ENCODE measurements around the gene NRGN. TPM values are rescaled to one million over a fixed set of nuclear protein-coding genes. Genes with fewer than 3 reads are reported as not detected.

NRGN gene
- total RNA-seq, 1 experiment from 2014 or later: 2.9 TPM

- no peak for TF ChIP-seq NR2C2 (CRISPR knock-in tag; IDR thresholded peaks at IDR 0.05)
Observed at GRCh38 chr11:124700028-124700427, 39.7 kb upstream of the NRGN start (continued).

GRCh38 chr11:124707829-124708228 is 31.9 kb upstream of the NRGN start:
- peaks cover 19% of the 10 kb centered on the region for H3K9me3 Mint-ChIP-seq
- ATAC-seq (no peak), DNase-seq (ENCODE audit: low spot score) (no peak)
- CTCF ChIA-PET: interaction anchor here (0.8 to 1.0 kb wide), 2 partner anchors 39 kb away, joined by 3 to 4 read pairs; no protein-coding TSS in a partner anchor
- peaks cover 16% of the 10 kb centered on the region for H3K27me3 Mint-ChIP-seq (ENCODE audit: low read depth)
- no peak overlapping the region for H3K27ac Mint-ChIP-seq
- no peaks in the 10 kb centered on the region for H3K4me1 Mint-ChIP-seq
- H3K4me3 Mint-ChIP-seq: no peak overlapping the region
- POLR2A ChIA-PET: no interaction called here
- peaks cover 8% of the 10 kb centered on the region; the same call in 1 of the 2 replicates for H3K36me3 Mint-ChIP-seq
- TF ChIP-seq GABPB1 (CRISPR knock-in tag; IDR thresholded peaks at IDR 0.05): no peak
- TF ChIP-seq ZNF317 (CRISPR knock-in tag; IDR thresholded peaks at IDR 0.05; ENCODE audit: borderline replicate concordance, low read depth): no peak
- TF ChIP-seq ZBTB43 (CRISPR knock-in tag; IDR thresholded peaks at IDR 0.05): no peak
- TF ChIP-seq FOXP1 (CRISPR knock-in tag; IDR thresholded peaks at IDR 0.05; ENCODE audit: borderline replicate concordance): no peak
- no peak for TF ChIP-seq IRF2 (CRISPR knock-in tag; IDR thresholded peaks at IDR 0.05; ENCODE audit: borderline replicate concordance, low read depth)
- TF ChIP-seq EMX1 (CRISPR knock-in tag; IDR thresholded peaks at IDR 0.05): no peak
- no peak for TF ChIP-seq NFE2L1 (CRISPR knock-in tag; IDR thresholded peaks at IDR 0.05)
- no peak for TF ChIP-seq CREM (CRISPR knock-in tag; IDR thresholded peaks at IDR 0.05)
- no peak for TF ChIP-seq TEAD1 (CRISPR knock-in tag; IDR thresholded peaks at IDR 0.05)
- TF ChIP-seq ZNF532 (CRISPR knock-in tag; IDR thresholded peaks at IDR 0.05; ENCODE audit: borderline replicate concordance): no peak
- TF ChIP-seq ZNF423 (CRISPR knock-in tag; IDR thresholded peaks at IDR 0.05): no peak
- TF ChIP-seq NR2C2 (CRISPR knock-in tag; IDR thresholded peaks at IDR 0.05): no peak
- TF ChIP-seq NFATC4 (CRISPR knock-in tag; IDR thresholded peaks at IDR 0.05): no peak
- TF ChIP-seq GRHL2 (CRISPR knock-in tag; IDR thresholded peaks at IDR 0.05; ENCODE audit: insufficient replicate concordance, severe bottlenecking): no peak
- no peak for TF ChIP-seq USF2 (CRISPR knock-in tag; IDR thresholded peaks at IDR 0.05)
- no peak for TF ChIP-seq AFF4 (CRISPR knock-in tag; IDR thresholded peaks at IDR 0.05; ENCODE audit: borderline replicate concordance)
- no peak for TF ChIP-seq IRF1 (CRISPR knock-in tag; IDR thresholded peaks at IDR 0.05)
- no peak for TF ChIP-seq ZNF425 (CRISPR knock-in tag; conservative IDR thresholded peaks at IDR 0.05)
- TF ChIP-seq MAX (CRISPR knock-in tag; IDR thresholded peaks at IDR 0.05): no peak
- TF ChIP-seq AR (CRISPR knock-in tag; IDR thresholded peaks at IDR 0.05): no peak
